Brain pericyte (primary cell): ENCODE measurements around the gene PTPRN2.
"Not testable (repeated sequence)": the region's sequence is repeated elsewhere in the genome, so short reads cannot be mapped to it uniquely, and the experiment has no call there.

Source experiments
- DNase-seq: peaks from one replicate; pipeline ENCODE4 v3.0.0-alpha.2; 2012; ENCODE audit warnings: low read depth, low spot score

PTPRN2 gene

GRCh38 chr7:157996359-157997079 lies 591.1 kb downstream of the PTPRN2 start:
- DNase-seq = no peak

GRCh38 chr7:157995815-157996214 lies 591.8 kb downstream of the PTPRN2 start:
- no peak for DNase-seq

DNA sequence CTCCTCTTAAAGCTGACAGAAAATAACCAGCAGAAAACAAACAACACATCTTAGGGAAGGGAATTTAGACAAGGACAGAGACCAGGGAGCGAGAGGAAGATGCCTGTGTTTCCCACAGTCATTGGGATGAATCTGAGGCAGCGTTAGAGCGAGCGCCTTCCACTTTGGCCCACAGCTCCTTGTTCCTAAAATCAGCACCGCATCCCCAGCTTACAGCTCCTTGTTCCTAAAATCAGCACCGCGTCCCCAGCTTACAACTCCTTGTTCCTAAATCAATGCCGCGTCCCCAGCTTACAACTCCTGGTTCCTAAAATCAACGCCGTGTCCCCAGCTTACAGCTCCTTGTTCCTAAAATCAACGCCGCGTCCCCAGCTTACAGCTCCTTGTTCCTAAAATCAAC lies 593.3 kb downstream of the PTPRN2 start:
- no peak for DNase-seq

- no peak for DNase-seq
These were observed 594.1 kb downstream of the PTPRN2 start for GRCh38 chr7:157993406-157994105.

- no peak for DNase-seq
These were observed 595.0 kb downstream of the PTPRN2 start for GRCh38 chr7:157992511-157993160.

GRCh38 chr7:157991761-157992160 lies 595.9 kb downstream of the PTPRN2 start:
- DNase-seq = no peak

GRCh38 chr7:157991351-157991750 lies 596.3 kb downstream of the PTPRN2 start:
- no peak for DNase-seq

DNA sequence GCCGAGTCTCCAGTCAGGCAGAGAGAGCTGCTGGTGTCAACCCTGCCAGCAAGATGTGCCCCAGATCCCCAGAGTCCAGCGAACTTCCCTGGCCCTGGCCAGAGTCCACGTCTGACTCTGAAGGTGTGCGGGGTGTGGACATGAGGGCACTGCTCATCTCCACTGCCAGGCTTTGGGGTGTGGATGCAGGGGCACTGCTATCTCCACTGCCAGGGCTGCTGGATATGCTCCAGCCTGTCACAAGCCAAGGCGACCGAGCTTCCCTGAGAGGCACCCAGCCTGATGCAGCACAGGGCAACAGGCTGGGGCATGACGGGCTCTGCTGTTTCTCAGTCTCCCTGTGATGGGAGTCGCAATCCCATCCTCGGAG lies 596.8 kb downstream of the PTPRN2 start:
- no peak for DNase-seq

GRCh38 chr7:157990226-157990880 lies 597.3 kb downstream of the PTPRN2 start:
- no peak for DNase-seq

DNA sequence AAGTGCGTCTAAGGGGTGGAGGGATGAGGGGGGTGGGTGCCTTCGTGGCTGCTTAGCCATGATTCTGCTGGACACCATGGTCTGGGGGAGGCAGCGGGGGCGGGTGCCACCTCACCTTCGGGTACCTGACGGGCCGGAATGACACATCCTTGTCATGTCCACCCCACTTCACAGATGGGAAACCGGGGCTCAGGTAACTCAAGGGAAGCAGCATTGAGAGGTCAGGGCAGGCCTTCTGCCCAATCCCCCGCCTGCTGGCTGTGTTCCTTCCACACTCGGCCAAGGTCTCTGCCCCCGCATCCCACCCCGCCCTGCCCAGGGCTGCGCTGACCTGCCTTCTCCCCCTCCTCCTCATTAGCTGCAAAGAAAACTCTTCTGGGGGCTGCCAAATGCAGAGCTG lies 598.0 kb downstream of the PTPRN2 start:
- no peak for DNase-seq

DNA sequence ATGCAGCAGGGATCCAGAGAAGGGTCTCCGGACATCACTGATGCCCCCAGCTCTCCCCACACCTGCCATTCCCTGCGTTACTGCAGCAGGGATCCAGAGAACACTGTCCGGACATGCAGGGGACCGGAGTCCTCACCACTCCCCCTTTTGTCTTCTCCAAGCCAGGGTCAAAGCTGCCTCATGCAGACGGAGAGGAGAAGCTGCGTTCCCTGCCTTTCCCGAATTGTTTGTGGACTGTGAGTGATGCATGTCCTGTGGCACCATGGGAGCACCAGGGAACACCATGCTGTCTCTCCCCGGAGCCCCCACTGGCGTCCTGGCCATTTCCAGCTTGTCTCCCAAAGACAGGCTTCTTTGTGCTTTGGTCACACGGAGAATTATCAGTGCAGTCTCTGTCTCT lies 599.7 kb downstream of the PTPRN2 start:
- DNase-seq = no peak

DNA sequence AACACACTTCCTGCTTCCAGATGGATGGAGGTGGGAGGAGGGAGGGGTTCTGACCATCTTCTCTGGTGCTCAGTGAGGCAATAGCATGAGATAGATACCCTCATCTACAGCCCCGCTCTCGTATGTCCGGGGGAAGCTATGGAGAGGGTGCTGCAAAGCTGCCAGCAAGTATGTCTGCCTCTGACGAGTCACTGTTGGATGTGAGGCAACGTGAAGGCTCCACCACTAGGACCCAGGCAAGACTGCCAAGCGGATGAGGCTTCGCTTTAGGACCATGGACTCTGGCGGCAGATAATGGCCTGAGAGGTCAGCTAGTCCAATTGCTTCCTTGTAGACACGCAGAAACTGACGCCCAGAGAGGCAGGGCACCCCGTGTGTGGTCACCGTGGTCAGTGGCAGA lies 601.6 kb downstream of the PTPRN2 start:
- DNase-seq = no peak

DNA sequence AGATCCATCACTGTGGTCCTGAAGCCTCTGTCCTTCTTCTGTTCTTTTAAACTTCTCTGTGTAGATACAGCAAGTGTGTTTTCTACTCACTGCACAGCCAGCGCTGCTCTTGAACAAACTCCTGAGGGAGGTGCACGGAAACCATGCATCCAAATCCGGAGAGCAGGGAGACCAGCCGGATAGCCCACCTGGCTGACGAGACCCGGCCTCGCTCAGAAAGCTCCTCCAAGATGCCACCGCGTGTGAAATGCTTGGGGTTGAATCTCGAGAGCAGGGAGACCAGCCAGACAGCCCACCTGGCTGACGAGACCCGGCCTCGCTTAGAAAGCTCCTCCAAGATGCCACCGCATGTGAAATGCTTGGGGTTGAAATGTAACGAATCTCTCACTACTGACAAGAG lies 602.0 kb downstream of the PTPRN2 start:
- no peak for DNase-seq

DNA sequence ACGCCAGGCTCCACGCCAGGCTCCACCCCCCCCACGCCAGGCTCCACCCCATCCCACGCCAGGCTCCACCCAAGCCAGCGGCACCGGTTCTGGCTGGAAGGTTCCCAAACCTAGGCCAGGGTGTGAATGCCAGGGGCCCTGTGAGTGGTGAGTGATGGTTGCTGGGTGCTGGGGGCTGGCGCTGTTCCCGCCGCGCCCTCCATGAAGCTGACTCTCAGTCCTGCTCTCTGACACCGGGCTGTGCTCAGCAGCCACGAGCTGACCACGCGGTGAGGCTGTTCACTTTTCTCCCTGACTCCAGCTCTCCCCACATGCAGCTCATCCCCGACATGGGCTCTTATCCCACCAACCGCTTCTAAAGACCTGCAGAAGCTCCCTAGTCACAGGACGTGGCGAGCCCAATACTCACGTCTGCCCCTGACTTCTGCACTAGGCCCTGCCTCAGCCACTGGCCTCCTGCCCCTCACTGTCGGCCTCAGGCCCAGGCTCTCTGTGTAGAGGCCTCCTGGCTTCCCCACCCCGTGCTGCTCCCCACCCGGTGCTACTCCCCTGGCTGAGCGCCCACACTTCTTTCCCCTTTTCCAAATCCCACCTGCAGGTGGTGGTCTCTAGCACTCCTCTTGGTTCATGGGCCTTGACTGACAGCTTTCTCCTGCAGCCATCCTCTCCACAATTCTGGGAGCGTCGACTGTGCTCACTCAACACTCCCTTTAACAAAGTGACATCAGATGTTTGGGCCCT lies 603.0 kb downstream of the PTPRN2 start:
- DNase-seq = no peak

- no peak for DNase-seq
These were observed 603.9 kb downstream of the PTPRN2 start for GRCh38 chr7:157983502-157984422.

GRCh38 chr7:157981778-157982177 lies 605.8 kb downstream of the PTPRN2 start:
- DNase-seq = no peak

DNA sequence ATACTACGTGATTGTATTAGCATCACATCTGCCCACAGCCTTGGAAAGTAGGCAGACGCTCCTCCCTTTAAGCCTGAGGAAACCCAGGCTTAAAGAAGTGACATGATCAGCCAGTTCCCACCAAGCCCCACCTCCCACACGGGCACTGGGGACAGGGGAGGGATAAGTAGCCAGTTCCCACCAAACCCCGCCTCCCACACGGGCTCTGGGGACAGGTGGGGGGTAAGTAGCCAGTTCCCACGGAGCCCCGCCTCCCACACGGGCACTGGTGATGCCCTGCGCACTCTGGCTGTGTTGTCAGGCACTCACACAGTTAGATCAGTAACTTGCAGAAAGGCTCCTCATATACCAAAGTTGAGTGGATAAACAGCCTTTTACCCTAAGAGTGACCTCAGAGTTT lies 606.8 kb downstream of the PTPRN2 start:
- DNase-seq = no peak

GRCh38 chr7:157980341-157980731 lies 607.3 kb downstream of the PTPRN2 start:
- DNase-seq = not testable (repeated sequence)

DNA sequence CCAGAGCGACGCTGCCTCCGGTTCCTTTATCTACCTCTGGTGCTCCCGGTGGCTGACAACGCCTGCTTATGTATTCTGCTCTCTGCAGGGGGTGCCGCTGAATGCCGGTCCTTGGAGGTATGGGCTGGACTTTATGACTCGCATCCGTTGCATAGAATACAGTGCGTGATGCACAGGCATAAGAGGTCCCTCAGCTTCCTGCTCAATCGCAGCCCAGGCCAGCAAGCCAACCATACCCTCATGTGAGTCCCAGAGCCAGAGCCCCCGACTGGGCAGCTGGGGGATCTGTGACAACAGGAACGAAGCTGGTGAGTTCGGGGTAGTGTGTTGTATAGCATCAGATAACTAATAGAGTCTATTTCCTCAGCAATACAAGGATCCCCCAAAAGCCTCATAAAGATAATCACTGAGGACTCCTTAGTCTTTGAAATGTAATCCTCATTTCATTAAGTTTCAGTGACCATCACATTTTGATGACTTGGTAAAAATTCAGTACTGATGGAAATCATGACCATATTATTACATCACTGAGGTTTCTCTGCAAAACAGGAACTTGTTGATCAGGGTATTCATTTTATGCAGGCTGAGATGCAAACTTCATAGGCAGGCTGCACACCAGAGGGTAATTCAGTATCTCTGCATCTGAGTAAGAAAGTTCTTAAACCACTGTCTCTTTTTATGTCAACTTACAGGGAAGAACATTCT lies 607.8 kb downstream of the PTPRN2 start:
- no peak for DNase-seq

DNA sequence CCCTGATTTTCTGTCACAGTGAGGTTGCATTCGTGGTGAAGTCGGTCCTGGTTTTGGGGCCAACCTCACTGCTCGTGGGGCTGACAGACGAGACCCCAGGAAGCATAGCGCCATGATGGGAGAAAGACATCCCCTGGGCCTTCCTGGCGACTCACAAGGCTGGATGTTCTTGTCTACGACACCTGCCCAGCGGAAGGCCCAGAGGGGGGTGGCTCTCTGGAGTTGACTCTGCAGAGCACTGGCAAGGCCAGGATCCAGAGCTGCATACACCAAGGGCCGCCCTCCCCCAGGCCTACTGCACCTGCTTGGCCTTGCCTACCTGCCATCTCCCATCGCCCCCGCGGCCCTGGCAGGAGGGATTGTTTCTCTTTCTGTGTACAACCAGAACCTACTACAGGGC lies 608.9 kb downstream of the PTPRN2 start:
- no peak for DNase-seq
